Measurements from ENCODE around the gene SP140.

DNA sequence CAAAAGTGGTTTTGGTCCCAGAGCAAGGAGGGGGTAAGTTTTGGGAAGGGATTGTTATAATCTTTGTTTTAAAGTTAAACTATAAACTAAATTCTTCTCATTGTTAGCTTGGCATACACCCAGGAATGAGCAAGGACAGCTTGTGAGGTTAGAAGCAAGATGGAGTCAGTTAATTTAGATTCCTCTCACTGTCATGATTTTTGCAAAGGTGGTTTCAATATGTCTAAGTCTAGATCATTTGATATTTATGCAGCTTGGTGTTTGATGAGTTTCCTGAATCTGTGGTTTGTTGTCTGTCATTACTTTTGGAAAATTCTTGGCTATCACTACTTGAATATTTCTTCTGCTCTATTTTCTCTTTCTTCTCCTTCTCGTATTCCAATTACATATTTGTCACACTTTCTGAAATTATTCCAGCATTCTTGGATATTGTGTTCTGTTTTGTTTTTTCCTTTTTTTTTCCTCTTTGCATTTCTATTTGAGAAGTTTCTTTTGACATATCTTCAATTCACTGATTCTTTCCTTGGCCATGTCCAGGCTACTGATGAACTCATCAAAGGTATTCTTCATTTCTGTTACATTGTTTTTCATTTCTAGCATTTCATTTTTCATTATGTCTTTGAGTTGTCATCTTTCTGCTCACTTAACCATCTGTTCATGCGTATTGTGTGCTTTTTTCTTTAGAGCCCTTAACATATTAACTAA, 5.1 kb downstream of the SP140 start:
- TF ChIP-seq MYC (IDR thresholded peaks at IDR 0.05; ENCODE audit: borderline replicate concordance, low read length): no peak
- no peak for TF ChIP-seq SREBF2 (IDR thresholded peaks at IDR 0.05)
- TF ChIP-seq POLR2A (IDR thresholded peaks at IDR 0.05; ENCODE audit: low read length): no peak
- TF ChIP-seq, protein P1, sequence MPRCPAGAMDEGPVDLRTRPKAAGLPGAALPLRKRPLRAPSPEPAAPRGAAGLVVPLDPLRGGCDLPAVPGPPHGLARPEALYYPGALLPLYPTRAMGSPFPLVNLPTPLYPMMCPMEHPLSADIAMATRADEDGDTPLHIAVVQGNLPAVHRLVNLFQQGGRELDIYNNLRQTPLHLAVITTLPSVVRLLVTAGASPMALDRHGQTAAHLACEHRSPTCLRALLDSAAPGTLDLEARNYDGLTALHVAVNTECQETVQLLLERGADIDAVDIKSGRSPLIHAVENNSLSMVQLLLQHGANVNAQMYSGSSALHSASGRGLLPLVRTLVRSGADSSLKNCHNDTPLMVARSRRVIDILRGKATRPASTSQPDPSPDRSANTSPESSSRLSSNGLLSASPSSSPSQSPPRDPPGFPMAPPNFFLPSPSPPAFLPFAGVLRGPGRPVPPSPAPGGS (IDR thresholded peaks at IDR 0.05): no peak
- no peak for TF ChIP-seq CHD2 (IDR thresholded peaks at IDR 0.05; ENCODE audit: low read length, partially characterized antibody)
- TF ChIP-seq, protein P2, sequence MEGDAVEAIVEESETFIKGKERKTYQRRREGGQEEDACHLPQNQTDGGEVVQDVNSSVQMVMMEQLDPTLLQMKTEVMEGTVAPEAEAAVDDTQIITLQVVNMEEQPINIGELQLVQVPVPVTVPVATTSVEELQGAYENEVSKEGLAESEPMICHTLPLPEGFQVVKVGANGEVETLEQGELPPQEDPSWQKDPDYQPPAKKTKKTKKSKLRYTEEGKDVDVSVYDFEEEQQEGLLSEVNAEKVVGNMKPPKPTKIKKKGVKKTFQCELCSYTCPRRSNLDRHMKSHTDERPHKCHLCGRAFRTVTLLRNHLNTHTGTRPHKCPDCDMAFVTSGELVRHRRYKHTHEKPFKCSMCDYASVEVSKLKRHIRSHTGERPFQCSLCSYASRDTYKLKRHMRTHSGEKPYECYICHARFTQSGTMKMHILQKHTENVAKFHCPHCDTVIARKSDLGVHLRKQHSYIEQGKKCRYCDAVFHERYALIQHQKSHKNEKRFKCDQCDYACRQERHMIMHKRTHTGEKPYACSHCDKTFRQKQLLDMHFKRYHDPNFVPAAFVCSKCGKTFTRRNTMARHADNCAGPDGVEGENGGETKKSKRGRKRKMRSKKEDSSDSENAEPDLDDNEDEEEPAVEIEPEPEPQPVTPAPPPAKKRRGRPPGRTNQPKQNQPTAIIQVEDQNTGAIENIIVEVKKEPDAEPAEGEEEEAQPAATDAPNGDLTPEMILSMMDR (IDR thresholded peaks at IDR 0.05): no peak
- no peak for TF ChIP-seq MAZ (IDR thresholded peaks at IDR 0.05; ENCODE audit: borderline replicate concordance, low read depth, low read length)
- no peak for TF ChIP-seq BHLHE40 (IDR thresholded peaks at IDR 0.05; ENCODE audit: low read depth, low read length)

Measured in A549 (cell line).